K562 (cell line): ENCODE measurements around the gene PRR7. TPM values are rescaled to one million over a fixed set of nuclear protein-coding genes. Genes with fewer than 3 reads are reported as not detected.

Experiments
- ARHGAP35 ChIP-seq: fragments of 450-650 bp; IDR thresholded peaks from 2 replicates; pipeline ENCODE4 v1.6.1; 2018; ENCODE audit not compliant: partially characterized antibody
- ATF2 ChIP-seq: sonication (generic); formaldehyde crosslinking; IDR thresholded peaks from 2 replicates; pipeline ENCODE4 v1.8.1; 2022; ENCODE audit warnings: missing genetic modification reagents
- CEBPG ChIP-seq, 3 experiments: fragments of 200-800 bp in 1 of 3; sonication (Bioruptor generic) in 1 of 3; sonication (generic) in 1 of 3; formaldehyde crosslinking in 1 of 3; IDR thresholded peaks in 2 of 3; conservative IDR thresholded peaks in 1 of 3; 2 replicates each; pipeline versions ENCODE4 v1.6.1 to v1.8.0; 2016 to 2022; ENCODE audit warnings: missing compliant biosample characterization in 2 of 3, missing genetic modification characterization in 2 of 3, mild to moderate bottlenecking in 1 of 3, missing genetic modification reagents in 1 of 3
- CHD4 ChIP-seq: fragments of 200-600 bp; sonication (generic); IDR thresholded peaks from 3 replicates; pipeline ENCODE4 v1.6.1; 2012; ENCODE audit warnings: low read depth, mild to moderate bottlenecking, mixed read lengths, low read length, inconsistent platforms; ENCODE audit not compliant: insufficient read depth, insufficient replicate concordance, poor library complexity, severe bottlenecking
- E2F8 ChIP-seq: fragments of 450-650 bp; IDR thresholded peaks from 2 replicates; pipeline ENCODE4 v1.7.1; 2018; ENCODE audit warnings: mild to moderate bottlenecking, low read depth; ENCODE audit not compliant: partially characterized antibody
- ERF ChIP-seq: fragments of 450-650 bp; formaldehyde crosslinking; IDR thresholded peaks from 2 replicates; pipeline ENCODE4 v1.4.0; 2020; ENCODE audit warnings: mild to moderate bottlenecking, mixed read lengths
- FOXK1 ChIP-seq: sonication (generic); formaldehyde crosslinking; IDR thresholded peaks from 2 replicates; pipeline ENCODE4 v1.8.0; 2022; ENCODE audit warnings: missing genetic modification reagents, mild to moderate bottlenecking, borderline replicate concordance
- FOXK2 ChIP-seq, 2 experiments: fragments of 450-650 bp; IDR thresholded peaks in 1 of 2; conservative IDR thresholded peaks in 1 of 2; 2 replicates each; pipeline ENCODE4 v1.6.1; 2016; ENCODE audit warnings: low read depth in 2 of 2, mild to moderate bottlenecking in 1 of 2
- HDAC1 ChIP-seq, 2 experiments: fragments of 450-650 bp; IDR thresholded peaks; 2 replicates each; pipeline ENCODE4 v1.6.1; 2016 to 2017; ENCODE audit warnings: inconsistent platforms in 1 of 2, mild to moderate bottlenecking in 1 of 2, moderate library complexity in 1 of 2
- IRF9 ChIP-seq: fragments of 450-650 bp; IDR thresholded peaks from 2 replicates; pipeline ENCODE4 v1.6.1; 2016; ENCODE audit warnings: missing biosample characterization, missing genetic modification characterization
- MTA1 ChIP-seq: fragments of 450-650 bp; IDR thresholded peaks from 2 replicates; pipeline ENCODE4 v1.6.1; 2017; ENCODE audit warnings: borderline replicate concordance
- MTF1 ChIP-seq: fragments of 250-450 bp; sonication (Bioruptor Pico); IDR thresholded peaks from 2 replicates; pipeline ENCODE4 v1.9.0; 2021; ENCODE audit warnings: moderate library complexity, mild to moderate bottlenecking, inconsistent platforms, borderline replicate concordance
- NFYB ChIP-seq: IDR thresholded peaks from 2 replicates; pipeline ENCODE4 v1.6.1; 2011; ENCODE audit warnings: mild to moderate bottlenecking, moderate library complexity; ENCODE audit not compliant: insufficient read length; ENCODE audit errors: extremely low read depth
- SIX5 ChIP-seq, 2 experiments: IDR thresholded peaks; 2 replicates each; pipeline ENCODE4 v1.6.1; 2011; ENCODE audit warnings: low read length in 2 of 2, borderline replicate concordance in 1 of 2, low read depth in 1 of 2, mild to moderate bottlenecking in 1 of 2, moderate library complexity in 1 of 2; ENCODE audit not compliant: insufficient read depth in 1 of 2
- SMAD2 ChIP-seq: fragments of 150-350 bp; IDR thresholded peaks from 2 replicates; pipeline ENCODE4 v1.6.1; 2014; ENCODE audit warnings: low read depth, mild to moderate bottlenecking, low read length
- SMAD3 ChIP-seq: fragments of 450-650 bp; formaldehyde crosslinking; conservative IDR thresholded peaks from 2 replicates; pipeline ENCODE4 v1.4.0; 2020; ENCODE audit warnings: mild to moderate bottlenecking
- STAG1 ChIP-seq: sonication (generic); formaldehyde crosslinking; IDR thresholded peaks from 2 replicates; pipeline ENCODE4 v1.5.0; 2020; ENCODE audit warnings: missing genetic modification reagents, borderline replicate concordance
- TFAP4 ChIP-seq: sonication (generic); formaldehyde crosslinking; IDR thresholded peaks from 2 replicates; pipeline ENCODE4 v1.8.0; 2022; ENCODE audit warnings: missing genetic modification reagents, mild to moderate bottlenecking, moderate library complexity, borderline replicate concordance
- ZC3H4 ChIP-seq: sonication (generic); formaldehyde crosslinking; IDR thresholded peaks from 2 replicates; pipeline ENCODE4 v1.9.0; 2021; ENCODE audit warnings: missing genetic modification reagents, borderline replicate concordance
- ZEB2 ChIP-seq: fragments of 450-650 bp; IDR thresholded peaks from 2 replicates; pipeline ENCODE4 v1.6.1; 2016
- ZNF224 ChIP-seq: sonication (generic); formaldehyde crosslinking; IDR thresholded peaks from 2 replicates; pipeline ENCODE4 v1.8.0; 2022; ENCODE audit warnings: mild to moderate bottlenecking, missing genetic modification reagents
- ZZZ3 ChIP-seq: fragments of 450-650 bp; IDR thresholded peaks from 2 replicates; pipeline ENCODE4 v1.6.1; 2016; ENCODE audit warnings: antibody characterized with exemption, mild to moderate bottlenecking, moderate library complexity
- polyA plus RNA-seq, 8 experiments: library from polyadenylated mRNA; depleted of rRNA in 4 of 8; stranded (reverse) in 5 of 8; unstranded in 3 of 8; fragments of >200 nt; fragmentation: Nextera tagmentation in 2 of 8; fragmentation: Illumina TruSeq in 1 of 8; extraction: Ambion mirVana in 2 of 8; extraction: Trizol in 1 of 8; gene quantifications; 2 replicates each; pipeline versions ENCODE4 v1.2.1 to v1.2.3, GENCODE V29; 2011 to 2014; ENCODE audit warnings: inconsistent platforms in 1 of 8, missing spikeins in 1 of 8
- total RNA-seq, 7 experiments: library from RNA; depleted of rRNA in 6 of 7; stranded (reverse); fragments of >200 nt in 6 of 7; fragmentation: Illumina TruSeq in 2 of 7; extraction: Trizol in 2 of 7; gene quantifications; 2 replicates each; pipeline versions ENCODE4 v1.2.1 to v1.2.3, GENCODE V29; 2011 to 2021; ENCODE audit warnings: low replicate concordance in 1 of 7

The PRR7 gene
- total and polyA plus RNA-seq, 9 of the 15 experiments (the other 6 are each of a cell fraction or from before 2014, with no cell fraction given) = 0.80 to 11.3 (median 10.4) TPM; not detected in 4

GRCh38 chr5:177427211-177427822 lies 19.3 kb upstream of the PRR7 start (continued):
- TF ChIP-seq MTA1 = no peak
- no peak for TF ChIP-seq SMAD3 (CRISPR knock-in tag)
- no peak for TF ChIP-seq SIX5 (IDR thresholded peaks at IDR 0.05; ENCODE audit: borderline replicate concordance in 1 of 2, insufficient read depth in 1 of 2, low read depth in 1 of 2, low read length in 2 of 2)
- TF ChIP-seq FOXK2 (conservative IDR thresholded peaks at IDR 0.05 in 1 of 2, IDR thresholded peaks at IDR 0.05 in 1 of 2; ENCODE audit: low read depth in 2 of 2) = no peak
- no peak for TF ChIP-seq CHD4
- no peak for TF ChIP-seq FOXK1
- TF ChIP-seq STAG1 (CRISPR knock-in tag) = no peak
- TF ChIP-seq ERF (CRISPR knock-in tag) = no peak
- TF ChIP-seq ZC3H4 = 0 out of 2 replicates have a peak, but pooled peaks have one; percentile 73
- TF ChIP-seq ZZZ3 = no peak
- no peak for TF ChIP-seq ARHGAP35
- TF ChIP-seq ZEB2 = no peak
- peak; percentile 37; the same call in 1 of the 2 replicates for TF ChIP-seq CEBPG (CRISPR knock-in tag; IDR thresholded peaks at IDR 0.05)
- no peak for TF ChIP-seq CEBPG (tag; conservative IDR thresholded peaks at IDR 0.05 in 1 of 2, IDR thresholded peaks at IDR 0.05 in 1 of 2)
- TF ChIP-seq ZNF224 (CRISPR knock-in tag) = no peak
- TF ChIP-seq HDAC1 (IDR thresholded peaks at IDR 0.05) = peak in 1 of 2 experiments; percentile 60; a peak in 2 of 4 replicates
- no peak for TF ChIP-seq NFYB
- no peak for TF ChIP-seq SMAD2
- TF ChIP-seq MTF1 = no peak
- no peak for TF ChIP-seq IRF9
- no peak for TF ChIP-seq E2F8
- TF ChIP-seq ATF2 = no peak
- no peak; the same call in 1 of the 2 replicates for TF ChIP-seq TFAP4 (CRISPR knock-in tag)
